ENCODE data around the gene LAMTOR2.
"Not testable (repeated sequence)": the region's sequence is repeated elsewhere in the genome, so short reads cannot be mapped to it uniquely, and the experiment has no call there.

LAMTOR2 gene

GRCh38 chr1:156052862-156053767, 1.5 kb upstream of the LAMTOR2 start:
- DNase-seq (ENCODE audit: low read depth, low spot score) = no peak

- DNase-seq (ENCODE audit: low read depth, low spot score) = no peak
Measured at GRCh38 chr1:156053768-156054499, 648 bp upstream of the LAMTOR2 start, which contains the start of gene UBQLN4. Gene UBQLN4, minus strand, starts transcription at chr1:156053798. Its CDS starts 97 bp downstream, at chr1:156053701.

DNA sequence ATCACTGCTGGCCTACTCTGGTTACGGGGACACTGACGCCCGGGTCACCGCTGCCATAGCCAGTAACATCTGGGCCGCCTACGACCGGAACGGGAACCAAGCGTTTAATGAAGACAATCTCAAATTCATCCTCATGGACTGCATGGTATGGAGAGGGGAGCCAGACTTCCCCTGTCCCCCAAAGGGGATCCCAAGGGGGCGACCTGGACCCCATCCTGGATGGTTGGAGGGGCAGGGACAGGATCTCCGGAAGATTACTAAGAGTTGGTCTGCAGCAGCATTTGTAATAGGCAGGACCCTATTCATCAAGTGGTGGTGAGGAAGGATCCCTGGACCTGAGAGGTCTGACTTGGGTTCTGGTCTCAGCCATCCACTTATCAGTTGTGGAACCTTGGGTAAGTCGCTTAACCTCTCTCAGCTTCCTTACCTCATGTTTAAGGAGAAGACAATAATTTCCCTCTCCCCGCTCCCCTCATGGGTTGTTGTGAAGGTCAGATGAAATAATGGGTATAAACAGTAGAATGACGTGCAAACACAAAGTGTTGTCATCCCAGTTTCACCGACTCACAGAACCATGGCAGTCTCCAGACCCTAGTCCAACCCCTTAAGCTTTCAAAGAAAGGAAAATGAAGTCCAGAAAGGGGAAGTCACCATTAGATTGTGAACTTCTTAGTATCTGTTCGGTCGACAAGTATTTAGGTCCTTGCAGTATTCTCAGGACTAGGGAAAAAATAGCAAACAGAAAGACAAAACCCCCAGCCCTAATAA, 883 bp downstream of the LAMTOR2 start:
- DNase-seq (ENCODE audit: low read depth, low spot score) = no peak

DNA sequence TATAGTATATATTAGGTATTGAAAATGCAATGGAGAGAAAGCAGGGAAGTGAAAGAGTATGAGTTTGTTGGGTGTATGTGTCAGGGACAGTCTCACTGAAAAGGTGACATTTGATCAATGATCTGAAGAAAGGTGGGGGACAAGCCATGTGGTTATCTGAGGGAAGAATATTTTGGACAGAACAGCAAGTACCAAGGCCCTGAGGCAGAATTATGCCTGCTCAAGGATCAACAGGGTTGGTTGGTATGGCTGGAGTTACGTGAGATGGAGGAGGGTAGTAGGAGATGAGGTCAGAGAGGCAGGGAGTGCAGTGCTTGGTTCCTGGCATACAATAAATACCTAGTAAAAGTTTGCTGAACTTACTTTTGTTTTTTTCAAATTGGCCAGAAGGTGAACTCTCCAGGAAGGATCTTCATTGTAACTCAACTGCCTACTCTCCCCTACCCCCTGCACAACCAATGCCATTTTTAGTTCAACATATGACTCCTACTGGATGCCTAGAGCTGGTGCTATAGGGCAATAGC, 1.8 kb downstream of the LAMTOR2 start:
- DNase-seq (ENCODE audit: low read depth, low spot score) = no peak

DNA sequence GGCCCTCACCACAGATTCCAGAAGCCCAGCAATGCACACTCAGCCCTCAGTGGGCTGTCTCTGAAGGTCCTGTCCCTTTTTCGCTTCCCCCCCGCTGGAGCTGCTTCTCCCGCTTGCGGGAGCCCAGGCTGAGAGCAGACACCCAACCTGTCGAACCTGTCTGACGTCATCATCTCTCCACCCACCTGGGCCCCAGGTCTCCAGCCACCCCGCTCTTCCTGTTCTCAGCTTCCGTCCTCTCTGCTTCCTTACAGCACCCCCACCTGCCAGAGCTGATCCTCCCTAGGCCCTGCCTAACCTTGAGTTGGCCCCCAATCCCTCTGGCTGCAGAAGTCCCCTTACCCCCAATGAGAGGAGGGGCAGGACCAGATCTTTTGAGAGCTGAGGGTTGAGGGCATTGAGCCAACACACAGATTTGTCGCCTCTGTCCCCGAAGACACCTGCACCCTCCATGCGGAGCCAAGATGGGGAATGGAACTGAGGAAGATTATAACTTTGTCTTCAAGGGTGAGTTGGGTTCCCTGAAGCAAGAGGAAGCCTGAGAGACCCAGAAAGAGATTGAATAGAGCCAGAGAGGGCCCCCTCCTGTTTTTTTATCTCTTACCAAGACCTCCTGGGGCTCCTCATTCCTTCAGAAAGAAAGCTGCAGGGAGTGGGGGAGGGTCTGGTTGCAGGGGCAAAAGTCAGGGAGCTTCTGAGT, 6.5 kb downstream of the LAMTOR2 start, which contains the start of gene RAB25:
Gene RAB25, plus strand, starts transcription at position 224 of the 700 bp plus-strand sequence. Its CDS starts 241 bp downstream, at position 465.
- no peak for DNase-seq (ENCODE audit: low read depth, low spot score)

GRCh38 chr1:156062189-156062588, 7.6 kb downstream of the LAMTOR2 start:
- DNase-seq (ENCODE audit: low read depth, low spot score) = no peak

DNA sequence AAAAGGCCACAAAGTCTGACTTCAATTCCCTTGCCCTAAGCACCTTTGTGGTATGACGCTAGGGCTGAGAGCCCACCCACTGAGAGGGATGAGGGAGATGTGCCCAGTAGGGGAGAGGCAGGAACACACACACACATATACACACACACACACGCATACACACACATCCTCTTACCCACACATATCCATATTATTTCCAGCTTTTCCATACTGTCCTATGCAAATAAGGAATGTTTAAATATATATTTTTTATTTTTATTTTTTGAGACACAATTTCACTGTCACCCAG, 9.4 kb downstream of the LAMTOR2 start:
- no peak for DNase-seq (ENCODE audit: low read depth, low spot score)

- no peak for DNase-seq (ENCODE audit: low read depth, low spot score)
Measured at GRCh38 chr1:156064615-156065014, 10.0 kb downstream of the LAMTOR2 start.

DNA sequence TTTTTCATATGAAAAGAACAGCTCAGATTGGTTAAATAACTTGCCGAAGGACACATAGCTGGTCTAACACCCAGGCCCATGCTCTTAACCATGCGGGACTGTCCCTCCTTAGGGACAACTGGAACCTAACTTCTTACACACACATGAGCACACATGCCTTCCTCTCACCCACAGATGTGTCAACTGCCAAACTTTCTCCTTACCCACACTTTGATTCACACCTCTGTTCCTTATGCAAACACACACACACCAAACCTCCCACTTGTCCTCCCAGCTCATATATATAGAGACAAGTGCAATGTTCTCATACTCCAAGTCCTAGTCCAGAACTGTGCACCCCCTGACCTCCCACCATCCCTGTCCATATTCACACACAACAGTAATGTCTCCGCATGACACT, 10.6 kb downstream of the LAMTOR2 start:
- DNase-seq (ENCODE audit: low read depth, low spot score) = no peak

- DNase-seq (ENCODE audit: low read depth, low spot score) = no peak
Measured at GRCh38 chr1:156065871-156066270, 11.3 kb downstream of the LAMTOR2 start.

DNA sequence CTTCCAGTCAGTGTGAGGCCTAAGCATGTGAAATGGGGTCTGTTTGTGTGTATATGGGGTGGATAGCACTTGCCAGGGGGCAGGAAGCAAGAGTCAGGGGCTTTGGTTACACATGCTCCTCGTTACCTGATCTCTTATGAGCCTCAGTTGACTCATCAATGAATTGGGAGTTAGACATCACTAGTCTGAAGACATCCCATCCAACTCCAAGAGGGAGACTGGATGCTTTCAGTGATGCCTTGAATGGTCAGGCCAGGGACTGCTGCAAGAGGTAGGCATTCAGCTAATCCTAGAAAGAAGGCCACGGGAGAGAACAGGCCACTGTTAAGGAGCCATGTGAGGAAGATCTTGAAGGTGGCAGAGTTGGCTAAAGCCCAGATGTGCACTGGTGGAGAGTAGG, 12.7 kb downstream of the LAMTOR2 start:
- DNase-seq (ENCODE audit: low read depth, low spot score) = no peak

DNA sequence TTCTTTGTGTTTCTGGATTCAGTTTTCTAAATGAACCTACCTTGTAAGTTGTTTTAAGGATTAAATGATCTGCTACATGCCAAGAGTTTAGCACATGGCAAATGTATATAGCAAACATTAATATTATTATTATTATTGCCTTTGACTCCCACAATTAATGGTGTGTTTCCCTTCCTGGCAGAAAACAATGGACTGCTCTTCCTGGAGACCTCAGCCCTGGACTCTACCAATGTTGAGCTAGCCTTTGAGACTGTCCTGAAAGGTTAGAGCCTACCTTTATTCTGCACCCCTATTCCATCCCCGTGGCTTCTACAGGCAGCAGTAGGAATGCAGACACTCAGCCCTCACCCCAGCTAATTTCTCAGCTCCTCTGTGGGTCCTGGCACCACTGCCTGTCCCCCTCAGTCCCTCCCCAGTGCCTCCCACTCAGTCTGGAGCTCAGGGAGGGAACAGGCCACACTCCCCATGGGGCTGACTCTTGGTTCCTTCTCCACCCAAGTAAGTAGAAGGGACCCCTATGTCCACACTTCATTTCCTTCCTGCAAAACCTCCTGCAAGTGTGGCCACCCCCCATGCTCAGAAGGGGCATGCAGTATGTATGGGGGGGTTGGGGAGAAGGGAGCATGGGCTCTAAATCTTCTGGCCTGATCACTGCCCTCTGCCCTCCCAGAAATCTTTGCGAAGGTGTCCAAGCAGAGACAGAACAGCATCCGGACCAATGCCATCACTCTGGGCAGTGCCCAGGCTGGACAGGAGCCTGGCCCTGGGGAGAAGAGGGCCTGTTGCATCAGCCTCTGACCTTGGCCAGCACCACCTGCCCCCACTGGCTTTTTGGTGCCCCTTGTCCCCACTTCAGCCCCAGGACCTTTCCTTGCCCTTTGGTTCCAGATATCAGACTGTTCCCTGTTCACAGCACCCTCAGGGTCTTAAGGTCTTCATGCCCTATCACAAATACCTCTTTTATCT, 15.2 kb downstream of the LAMTOR2 start:
- DNase-seq (ENCODE audit: low read depth, low spot score) = no peak

DNA sequence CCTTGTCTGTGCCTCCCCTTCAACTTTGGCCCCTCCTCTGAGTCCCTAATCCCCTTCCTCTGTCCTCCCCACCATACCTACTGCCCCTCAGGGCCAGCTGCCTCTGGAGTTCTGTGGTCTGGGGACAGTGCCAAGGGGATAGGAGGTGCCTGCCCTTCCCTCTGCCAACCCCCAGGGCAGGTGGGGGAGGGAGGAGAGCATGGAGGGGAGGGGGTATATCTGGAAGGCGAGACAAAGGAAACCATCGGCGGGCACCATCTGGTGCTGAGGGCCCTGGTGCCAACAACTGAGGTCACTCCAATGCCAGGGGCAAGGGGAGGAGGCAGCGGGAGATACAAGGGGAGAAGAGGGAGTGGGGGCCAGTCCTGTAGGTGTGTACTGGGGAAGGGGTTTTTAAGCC, 16.0 kb downstream of the LAMTOR2 start:
- no peak for DNase-seq (ENCODE audit: low read depth, low spot score)

DNA sequence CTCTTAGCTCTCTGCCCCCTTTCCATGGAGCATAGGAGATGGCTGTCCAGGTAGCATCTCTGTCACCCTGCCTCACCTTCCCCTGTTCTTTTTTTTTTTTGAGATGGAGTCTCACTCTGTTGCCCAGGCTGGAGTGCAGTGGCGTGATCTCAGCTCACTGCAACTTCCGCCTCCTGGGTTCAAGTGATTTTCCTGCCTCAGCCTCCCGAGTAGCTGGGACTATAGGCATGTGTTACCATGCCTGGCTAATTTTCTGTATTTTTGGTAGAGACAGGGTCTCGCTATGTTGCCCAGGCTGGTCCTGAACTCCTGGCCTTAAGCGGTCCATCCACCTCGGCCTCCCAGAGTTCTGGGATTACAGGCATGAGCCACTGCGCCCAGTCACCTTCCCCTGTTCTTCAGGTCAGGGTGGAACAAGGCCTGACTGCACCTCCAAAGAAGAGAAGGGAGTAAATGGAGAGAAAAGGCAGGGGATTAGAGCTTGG, 16.8 kb downstream of the LAMTOR2 start:
- DNase-seq (ENCODE audit: low read depth, low spot score) = not testable (repeated sequence)

DNA sequence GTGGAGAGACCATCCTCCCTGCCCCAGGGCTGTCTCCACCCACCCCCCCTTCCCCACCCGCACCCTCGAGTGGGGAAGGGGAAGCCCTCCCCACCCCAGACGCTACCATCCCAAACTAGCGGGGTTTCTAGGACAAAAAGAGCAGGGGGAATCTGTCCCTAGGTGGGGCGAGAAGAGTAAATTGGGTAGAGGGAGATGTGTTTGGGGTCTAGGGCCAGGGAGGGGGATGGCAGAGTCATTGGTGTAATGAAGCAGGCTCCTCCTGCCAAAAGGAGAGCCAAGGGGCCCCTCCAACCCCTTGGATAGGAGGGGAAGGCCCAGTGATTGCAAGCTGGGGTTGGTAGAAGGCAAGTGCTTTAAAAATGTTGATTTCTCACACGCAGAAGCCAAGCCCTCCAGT, 17.7 kb downstream of the LAMTOR2 start:
- no peak for DNase-seq (ENCODE audit: low read depth, low spot score)

- DNase-seq (ENCODE audit: low read depth, low spot score) = no peak
Measured at GRCh38 chr1:156073110-156073687, 18.6 kb downstream of the LAMTOR2 start.

DNA sequence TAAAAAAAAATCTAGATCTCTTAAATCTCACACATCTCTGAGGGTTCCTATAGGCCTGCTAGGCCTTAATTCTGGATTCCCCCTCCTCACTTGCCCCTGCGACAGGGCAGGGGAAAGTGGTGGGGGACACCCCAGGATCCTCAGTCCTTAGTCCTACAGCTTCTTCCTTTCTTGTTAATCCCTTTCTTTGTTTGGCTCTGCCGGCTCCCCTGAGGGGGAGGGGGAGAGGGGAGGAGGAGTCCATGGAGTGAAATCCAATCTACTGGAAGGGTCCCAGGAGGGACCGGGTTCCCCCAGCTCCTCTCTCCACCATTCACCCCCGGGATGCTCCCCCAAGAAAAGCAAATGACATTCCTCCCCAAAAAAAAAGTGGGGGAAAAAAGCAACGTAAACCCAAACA, 19.2 kb downstream of the LAMTOR2 start:
- no peak for DNase-seq (ENCODE audit: low read depth, low spot score)

DNA sequence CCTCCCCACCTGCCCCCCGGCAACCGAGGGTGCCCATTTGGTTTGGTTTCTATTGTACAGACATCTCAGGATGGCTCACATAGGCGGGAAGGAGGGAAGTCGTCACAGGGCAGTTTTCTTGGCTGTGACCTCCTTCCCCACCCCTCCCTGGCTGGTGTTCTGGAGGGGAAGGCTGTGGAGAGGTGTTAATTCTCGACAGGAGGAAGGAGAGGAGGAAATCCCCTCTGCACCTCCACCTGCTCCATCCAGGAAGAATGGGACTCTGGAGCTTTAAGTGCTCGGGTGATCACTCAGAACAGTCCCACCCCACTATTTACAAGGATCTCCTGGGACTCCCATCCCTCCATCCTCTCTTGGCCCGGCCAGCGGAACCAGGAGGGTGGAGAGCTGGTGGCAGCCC, 20.1 kb downstream of the LAMTOR2 start:
- DNase-seq (ENCODE audit: low read depth, low spot score) = no peak

GRCh38 chr1:156075162-156075561, 20.6 kb downstream of the LAMTOR2 start:
- no peak for DNase-seq (ENCODE audit: low read depth, low spot score)

Measured in iPS DF 19.7 (cell line).